K562 (cell line): ENCODE measurements around the gene RPL27. TPM values are rescaled to one million over a fixed set of nuclear protein-coding genes. Genes with fewer than 3 reads are reported as not detected.
"Not testable (repeated sequence)": the region's sequence is repeated elsewhere in the genome, so short reads cannot be mapped to it uniquely, and the experiment has no call there.

Source experiments
- ATAC-seq: fragments of 200-7000 bp; cut with Tn5 transposase; 3 replicates; pipeline ENCODE4 v1.9.1; 2020; ENCODE audit warnings: moderate library complexity
- BruUV-seq: library from RNA; stranded (reverse); fragments of 400-500 nt; replicated peaks from 2 replicates; lab custom pipeline; 2021; lab: Mats Ljungman, UMichigan
- CTCF ChIA-PET: fragments of 300-600 bp; formaldehyde crosslinking; extraction: SDS; loops from one replicate; lab custom pipeline; 2021; ENCODE audit warnings: low intra/inter-chr PET ratio; lab: Yijun Ruan, JAX
- POLR2A ChIA-PET: fragments of 300-600, 350-650 bp; sonication (Branson Sonifier 250); formaldehyde crosslinking; extraction: SDS; loops from one replicate; lab custom pipeline; 2021; ENCODE audit warnings: antibody characterized with exemption, inconsistent platforms; lab: Yijun Ruan, JAX
- DNase-seq, 4 experiments: peaks; one replicate each; pipeline versions ENCODE4 v3.0.0 to v3.0.0-alpha.2; 2011 to 2018; ENCODE audit warnings: low spot score in 3 of 4, mixed read lengths in 3 of 4; ENCODE audit errors: extremely low read depth in 1 of 4
- FAIRE-seq: peaks from 2 replicates; lab custom pipeline; 2011; peaks lifted over from hg19 to GRCh38; lab: Jason Lieb, UNC
- H2AFZ ChIP-seq: 2 replicates; pipeline ENCODE4 v1.6.0; 2011; ENCODE audit warnings: low read depth, low read length, control low read depth, inconsistent platforms
- H3K27ac ChIP-seq: fragments of 200-600 bp; 3 replicates; pipeline ENCODE4 v1.8.0; 2011; ENCODE audit warnings: low read depth, mild to moderate bottlenecking, control low read depth, inconsistent platforms, low read length, moderate library complexity, mixed read lengths; ENCODE audit errors: extremely low read depth
- H3K27me3 ChIP-seq, 2 experiments: fragments of 300-600 bp in 1 of 2; 2 replicates in 1 of 2; 3 replicates in 1 of 2; pipeline versions ENCODE4 v1.6.0 to v1.8.0; 2011; ENCODE audit warnings: inconsistent platforms in 2 of 2, low read length in 2 of 2, mild to moderate bottlenecking in 1 of 2, mixed read lengths in 1 of 2, moderate library complexity in 1 of 2; ENCODE audit not compliant: control insufficient read depth in 2 of 2, insufficient read depth in 2 of 2
- H3K36me3 ChIP-seq: fragments of 300-600 bp; 3 replicates; pipeline ENCODE4 v1.8.0; 2011; ENCODE audit warnings: mild to moderate bottlenecking, low read length, inconsistent platforms; ENCODE audit not compliant: control insufficient read depth, insufficient read depth
- H3K4me1 ChIP-seq, 2 experiments: fragments of 200-600 bp in 1 of 2; replicated peaks in 1 of 2; 2 replicates in 1 of 2; 3 replicates in 1 of 2; pipeline versions ENCODE4 v1.5.1 to v1.8.0; 2011; ENCODE audit warnings: inconsistent platforms in 2 of 2, low read length in 2 of 2, mild to moderate bottlenecking in 1 of 2, mixed read lengths in 1 of 2, moderate library complexity in 1 of 2; ENCODE audit not compliant: control insufficient read depth in 2 of 2, insufficient read depth in 2 of 2
- H3K4me2 ChIP-seq: 2 replicates; pipeline ENCODE4 v1.6.1; 2011; ENCODE audit warnings: low read length, control low read depth, inconsistent platforms, mixed read lengths; ENCODE audit not compliant: insufficient read depth
- H3K4me3 ChIP-seq: fragments of 200-600 bp; sonication (generic), shearing (Covaris generic); 2 replicates; pipeline ENCODE4 v1.5.1; 2016; ENCODE audit warnings: control low read depth, inconsistent platforms
- H3K79me2 ChIP-seq: fragments of 200-600 bp; 3 replicates; pipeline ENCODE4 v1.8.0; 2011; ENCODE audit warnings: low read length, inconsistent platforms; ENCODE audit not compliant: control insufficient read depth, insufficient read depth
- H3K9ac ChIP-seq, 2 experiments: 2 replicates each; pipeline versions ENCODE4 v1.6.0 to v1.6.1; 2011; ENCODE audit warnings: low read depth in 2 of 2, low read length in 2 of 2, control low read depth in 1 of 2, inconsistent platforms in 1 of 2, mild to moderate bottlenecking in 1 of 2, mixed read lengths in 1 of 2; ENCODE audit not compliant: insufficient read depth in 1 of 2
- H3K9me1 ChIP-seq: one replicate; pipeline ENCODE4 v1.6.0; 2011; ENCODE audit warnings: inconsistent platforms, mild to moderate bottlenecking, low read length, moderate library complexity; ENCODE audit not compliant: control insufficient read depth, insufficient read depth
- H3K9me3 ChIP-seq: replicated peaks from 2 replicates; pipeline ENCODE4 v1.5.1; 2011; ENCODE audit warnings: low read depth, low read length, inconsistent platforms; ENCODE audit not compliant: control insufficient read depth, insufficient read depth
- H4K20me1 ChIP-seq: replicated peaks from 2 replicates; pipeline ENCODE4 v1.6.1; 2011; ENCODE audit warnings: low read length, inconsistent platforms, mixed read lengths; ENCODE audit not compliant: control insufficient read depth, insufficient read depth
- HMGN3 ChIP-seq: IDR thresholded peaks from 2 replicates; pipeline ENCODE4 v1.6.1; 2011; ENCODE audit warnings: borderline replicate concordance, low read depth, mild to moderate bottlenecking, mixed read lengths, low read length; ENCODE audit not compliant: insufficient read length; ENCODE audit errors: extremely low read depth
- ILF3 ChIP-seq: fragments of 450-650 bp; IDR thresholded peaks from 2 replicates; pipeline ENCODE4 v1.6.1; 2018; ENCODE audit warnings: antibody characterized with exemption, mild to moderate bottlenecking, moderate library complexity, borderline replicate concordance
- MXI1 ChIP-seq: IDR thresholded peaks from 2 replicates; pipeline ENCODE4 v1.6.1; 2011; ENCODE audit warnings: low read depth, mild to moderate bottlenecking, improper control_type of control experiment, low read length
- NFE2 ChIP-seq: IDR thresholded peaks from 2 replicates; pipeline ENCODE4 v1.6.1; 2014; ENCODE audit warnings: antibody characterized with exemption, low read depth
- POLR2A ChIP-seq: fragments of 450-650 bp; conservative IDR thresholded peaks from 2 replicates; pipeline ENCODE4 v1.6.1; 2016
- POLR2AphosphoS2 ChIP-seq: IDR thresholded peaks from 2 replicates; pipeline ENCODE4 v1.6.1; 2012; ENCODE audit warnings: low read length, improper control_type of control experiment
- RBFOX2 ChIP-seq: fragments of 200-400 bp; formaldehyde crosslinking; IDR thresholded peaks from 2 replicates; pipeline ENCODE4 v1.6.1; 2017; ENCODE audit warnings: low read depth, mild to moderate bottlenecking, low read length, moderate library complexity
- WGBS: fragments of 100-300 bp; shearing (Covaris generic); methylation state at CpG from one replicate; pipeline ENCODE4 v1.1.6; 2016; ENCODE audit warnings: low coverage, mixed read lengths; ENCODE audit not compliant: insufficient coverage; ENCODE audit errors: missing lambda C conversion rate; 5-methylcytosine and 5-hydroxymethylcytosine counted together
- in situ Hi-C: fragments of 300-500 bp; cut with MboI; formaldehyde crosslinking; loops from 4 replicates; pipeline ENCODE4 v1.15.0; 2018; ENCODE audit warnings: inconsistent platforms, mixed read lengths
- intact Hi-C: fragments of 100-400 bp; cut with micrococcal nuclease; formaldehyde crosslinking; loops from 2 replicates; pipeline ENCODE4 v1.14.2; 2022
- polyA plus RNA-seq, 8 experiments: library from polyadenylated mRNA; depleted of rRNA in 4 of 8; stranded (reverse) in 5 of 8; unstranded in 3 of 8; fragments of >200 nt; fragmentation: Nextera tagmentation in 2 of 8; fragmentation: Illumina TruSeq in 1 of 8; extraction: Ambion mirVana in 2 of 8; extraction: Trizol in 1 of 8; gene quantifications; 2 replicates each; pipeline versions ENCODE4 v1.2.1 to v1.2.3, GENCODE V29; 2011 to 2014; ENCODE audit warnings: inconsistent platforms in 1 of 8, missing spikeins in 1 of 8
- total RNA-seq, 7 experiments: library from RNA; depleted of rRNA in 6 of 7; stranded (reverse); fragments of >200 nt in 6 of 7; fragmentation: Illumina TruSeq in 2 of 7; extraction: Trizol in 2 of 7; gene quantifications; 2 replicates each; pipeline versions ENCODE4 v1.2.1 to v1.2.3, GENCODE V29; 2011 to 2021; ENCODE audit warnings: low replicate concordance in 1 of 7
- TF ChIP-seq, protein P1 (sequence below): sonication (generic); formaldehyde crosslinking; IDR thresholded peaks from 2 replicates; pipeline ENCODE4 v1.8.1; 2023; ENCODE audit warnings: mild to moderate bottlenecking, missing genetic modification reagents

The RPL27 gene
- total and polyA plus RNA-seq, 9 of the 15 experiments (the other 6 are each of a cell fraction or from before 2014, with no cell fraction given): 1,539 to 6,155 (median 3,710) TPM

DNA sequence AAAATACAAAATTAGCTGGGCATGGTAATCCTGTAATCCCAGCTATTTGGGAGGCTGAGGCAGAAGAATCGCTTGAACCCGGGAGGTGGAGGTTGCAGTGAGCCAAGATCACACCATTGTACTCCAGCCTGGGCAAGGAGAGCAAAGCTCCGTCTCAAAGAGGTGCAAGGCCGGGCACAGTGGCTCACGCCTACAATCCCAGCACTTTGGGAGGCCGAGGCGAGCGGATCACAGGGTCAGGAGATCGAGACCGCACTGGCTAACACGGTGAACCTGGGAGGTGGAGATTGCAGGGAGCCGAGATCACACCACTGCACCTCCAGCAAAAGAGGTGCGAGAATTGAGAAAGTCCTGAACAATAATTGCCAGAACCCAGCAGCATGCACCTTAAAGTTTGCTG lies 2.7 kb downstream of the RPL27 start:
- H3K4me3 ChIP-seq, ATAC-seq, H3K4me2 ChIP-seq, in situ Hi-C loops, CTCF ChIA-PET, DNase-seq, H4K20me1 ChIP-seq, FAIRE-seq, H3K9me3 ChIP-seq, H2AFZ ChIP-seq, BruUV-seq, intact Hi-C loops, H3K9me1 ChIP-seq, H3K27me3 ChIP-seq: not testable (repeated sequence)
- H3K4me1 ChIP-seq: peaks cover 14 to 18% of the 10 kb centered on the region in 2 experiments; a peak in 4 of 5 replicates
- H3K9ac ChIP-seq: peak overlapping the region in 1 of 2 experiments; percentile 81; a peak in 2 of 4 replicates
- peaks cover 62% of the 10 kb centered on the region for H3K36me3 ChIP-seq
- 95% methylated on average over 11 of the region's 13 CpGs for WGBS
- H3K27ac ChIP-seq: peak overlapping the region; percentile 10; the same call in 1 of the 3 replicates
- POLR2A ChIA-PET: interaction anchor here (0.9 to 1.8 kb wide), 3 partner anchors 10 to 315 kb away, joined by 3 to 7 read pairs (median 4); no protein-coding TSS in a partner anchor
- peaks cover 33% of the 10 kb centered on the region for H3K79me2 ChIP-seq
- TF ChIP-seq RBFOX2 (peak; percentile 50), POLR2A (peak; percentile 22), ILF3 (peak; percentile 88; the same call in 1 of the 2 replicates)

DNA sequence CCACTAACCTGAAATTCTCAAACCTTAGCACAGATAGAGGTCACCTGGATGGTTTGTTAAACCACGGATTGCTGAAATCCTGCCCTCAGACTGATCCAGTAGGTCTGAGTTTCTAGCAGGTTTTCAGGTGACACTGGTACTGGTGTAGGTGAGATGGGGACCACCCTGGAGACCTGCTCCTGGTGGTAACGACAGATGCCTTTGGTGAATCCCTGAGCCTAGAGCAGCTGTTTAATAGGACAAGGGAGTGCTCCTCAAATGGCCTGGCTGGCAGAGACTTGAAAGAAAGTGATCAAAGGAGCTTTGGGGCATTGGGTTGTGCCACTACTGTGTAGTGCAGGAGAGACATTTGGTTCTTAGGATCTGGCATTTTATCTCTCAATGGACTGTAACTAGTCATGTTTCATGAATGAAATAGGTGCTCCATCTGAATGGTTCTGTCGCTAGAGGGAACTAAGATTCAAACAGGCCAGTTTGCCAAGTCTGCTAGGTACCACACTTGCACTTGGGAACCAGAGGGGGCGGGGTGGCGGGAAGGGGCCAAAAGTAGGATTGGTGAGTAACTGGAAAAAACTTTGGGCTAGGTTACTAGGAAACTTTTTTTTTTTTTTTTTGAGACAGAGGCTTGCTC lies 5.4 kb downstream of the RPL27 start:
- POLR2A ChIA-PET: interaction anchor here (1.2 to 1.8 kb wide), 2 partner anchors 21 to 312 kb away, joined by 3 to 7 read pairs; no protein-coding TSS in a partner anchor
- DNase-seq: no peak
- peak; percentile 11 for ATAC-seq
- H3K9ac ChIP-seq: no peak overlapping the region
- H3K4me3 ChIP-seq: no peak overlapping the region
- H3K36me3 ChIP-seq: peaks cover 60% of the 10 kb centered on the region
- H2AFZ ChIP-seq: no peak overlapping the region
- H3K79me2 ChIP-seq: peaks cover 27% of the 10 kb centered on the region
- no peaks in the 10 kb centered on the region for H3K9me1 ChIP-seq
- peaks cover 9% of the 10 kb centered on the region for H4K20me1 ChIP-seq
- no peak for FAIRE-seq
- H3K27ac ChIP-seq: no peak overlapping the region
- intact Hi-C loops (no loop called here), in situ Hi-C loops (no loop called here)
- BruUV-seq: no TSS peak
- H3K9me3 ChIP-seq: no peaks in the 10 kb centered on the region
- no peak overlapping the region for H3K4me2 ChIP-seq
- peaks cover 15 to 21% of the 10 kb centered on the region in 2 experiments; a peak in 4 of 5 replicates for H3K4me1 ChIP-seq
- H3K27me3 ChIP-seq: no peaks in the 10 kb centered on the region
- CTCF ChIA-PET: no interaction called here
- 70% methylated on average over 5 of the region's 5 CpGs for WGBS
- TF ChIP-seq POLR2AphosphoS2 (peak; percentile 93), MXI1 (no peak), NFE2 (no peak), HMGN3 (no peak)
- TF ChIP-seq, protein P1, sequence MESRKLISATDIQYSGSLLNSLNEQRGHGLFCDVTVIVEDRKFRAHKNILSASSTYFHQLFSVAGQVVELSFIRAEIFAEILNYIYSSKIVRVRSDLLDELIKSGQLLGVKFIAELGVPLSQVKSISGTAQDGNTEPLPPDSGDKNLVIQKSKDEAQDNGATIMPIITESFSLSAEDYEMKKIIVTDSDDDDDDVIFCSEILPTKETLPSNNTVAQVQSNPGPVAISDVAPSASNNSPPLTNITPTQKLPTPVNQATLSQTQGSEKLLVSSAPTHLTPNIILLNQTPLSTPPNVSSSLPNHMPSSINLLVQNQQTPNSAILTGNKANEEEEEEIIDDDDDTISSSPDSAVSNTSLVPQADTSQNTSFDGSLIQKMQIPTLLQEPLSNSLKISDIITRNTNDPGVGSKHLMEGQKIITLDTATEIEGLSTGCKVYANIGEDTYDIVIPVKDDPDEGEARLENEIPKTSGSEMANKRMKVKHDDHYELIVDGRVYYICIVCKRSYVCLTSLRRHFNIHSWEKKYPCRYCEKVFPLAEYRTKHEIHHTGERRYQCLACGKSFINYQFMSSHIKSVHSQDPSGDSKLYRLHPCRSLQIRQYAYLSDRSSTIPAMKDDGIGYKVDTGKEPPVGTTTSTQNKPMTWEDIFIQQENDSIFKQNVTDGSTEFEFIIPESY (CRISPR knock-in tag): peak; percentile 70
